HG02642 (cell line): ENCODE measurements around the gene PTPN14.
"Not testable (repeated sequence)": the region's sequence is repeated elsewhere in the genome, so short reads cannot be mapped to it uniquely, and the experiment has no call there.

Source experiments
- ATAC-seq: cut with Tn5 transposase; IDR thresholded peaks from one replicate; pipeline ENCODE4 v1.9.1; 2021; ENCODE audit warnings: mild to moderate bottlenecking; ENCODE audit not compliant: unreplicated experiment, poor library complexity

Gene PTPN14

GRCh38 chr1:214485151-214485550 lies 66.3 kb downstream of the PTPN14 start:
- no peak for ATAC-seq

GRCh38 chr1:214483180-214483579 lies 68.2 kb downstream of the PTPN14 start:
- ATAC-seq: not testable (repeated sequence)

GRCh38 chr1:214481983-214482634 lies 69.3 kb downstream of the PTPN14 start:
- not testable (repeated sequence) for ATAC-seq

- ATAC-seq: no peak
These were observed 74.2 kb downstream of the PTPN14 start for GRCh38 chr1:214476986-214477870.

GRCh38 chr1:214476229-214476985 lies 75.0 kb downstream of the PTPN14 start:
- no peak for ATAC-seq

- ATAC-seq: no peak
These were observed 75.7 kb downstream of the PTPN14 start for GRCh38 chr1:214475746-214476145.

- ATAC-seq: no peak
These were observed 76.1 kb downstream of the PTPN14 start for GRCh38 chr1:214475331-214475730.

- no peak for ATAC-seq
These were observed 76.9 kb downstream of the PTPN14 start for GRCh38 chr1:214474467-214474866.

GRCh38 chr1:214473862-214474261 lies 77.5 kb downstream of the PTPN14 start:
- ATAC-seq: no peak

- no peak for ATAC-seq
These were observed 78.0 kb downstream of the PTPN14 start for GRCh38 chr1:214473387-214473786.

- no peak for ATAC-seq
These were observed 79.0 kb downstream of the PTPN14 start for GRCh38 chr1:214472364-214472763.

GRCh38 chr1:214471458-214471857 lies 79.9 kb downstream of the PTPN14 start:
- ATAC-seq: no peak

- no peak for ATAC-seq
These were observed 81.3 kb downstream of the PTPN14 start for GRCh38 chr1:214470132-214470531.

GRCh38 chr1:214469290-214469689 lies 82.1 kb downstream of the PTPN14 start:
- no peak for ATAC-seq

GRCh38 chr1:214467078-214467585 lies 84.3 kb downstream of the PTPN14 start:
- ATAC-seq: no peak

- no peak for ATAC-seq
These were observed 84.9 kb downstream of the PTPN14 start for GRCh38 chr1:214466403-214467077.

GRCh38 chr1:214464445-214465287 lies 86.7 kb downstream of the PTPN14 start:
- no peak for ATAC-seq

- ATAC-seq: no peak
These were observed 87.8 kb downstream of the PTPN14 start for GRCh38 chr1:214463596-214463995.

- ATAC-seq: no peak
These were observed 88.5 kb downstream of the PTPN14 start for GRCh38 chr1:214462882-214463281.
